ENCODE results near the gene CELF3. TPM values are rescaled to one million over a fixed set of nuclear protein-coding genes. Genes with fewer than 3 reads are reported as not detected.
"Not testable (repeated sequence)": the region's sequence is repeated elsewhere in the genome, so short reads cannot be mapped to it uniquely, and the experiment has no call there.

The CELF3 gene
- total and polyA plus RNA-seq, 8 donors = 0.73 to 39.1 (median 1.2) TPM; not detected in 1

GRCh38 chr1:151739590-151740355, 23.2 kb upstream of the CELF3 start:
- DNase-seq = peak; percentile 59 to 60
- Histone ChIP-seq H3K27me3 (no peaks in the 10 kb centered on the region), H3K4me1 (peaks cover 0 to 4% (median 0%) of the 10 kb centered on the region in 4 donors), H3K27ac (no peak overlapping the region), H3K4me3 (no peak overlapping the region), H3K9me3 (peaks cover 0 to 11% (median 9%) of the 10 kb centered on the region in 4 donors), H3K36me3 (no peaks in the 10 kb centered on the region)
- intact Hi-C loops (cut with DNase I; ENCODE audit: low total_unique reads) = loop anchor here (5.0 kb wide), 1 partner anchor 207 kb away; no protein-coding TSS in a partner anchor
- no peak for TF ChIP-seq POLR2AphosphoS5 (IDR thresholded peaks at IDR 0.05)
- TF ChIP-seq, protein P1, sequence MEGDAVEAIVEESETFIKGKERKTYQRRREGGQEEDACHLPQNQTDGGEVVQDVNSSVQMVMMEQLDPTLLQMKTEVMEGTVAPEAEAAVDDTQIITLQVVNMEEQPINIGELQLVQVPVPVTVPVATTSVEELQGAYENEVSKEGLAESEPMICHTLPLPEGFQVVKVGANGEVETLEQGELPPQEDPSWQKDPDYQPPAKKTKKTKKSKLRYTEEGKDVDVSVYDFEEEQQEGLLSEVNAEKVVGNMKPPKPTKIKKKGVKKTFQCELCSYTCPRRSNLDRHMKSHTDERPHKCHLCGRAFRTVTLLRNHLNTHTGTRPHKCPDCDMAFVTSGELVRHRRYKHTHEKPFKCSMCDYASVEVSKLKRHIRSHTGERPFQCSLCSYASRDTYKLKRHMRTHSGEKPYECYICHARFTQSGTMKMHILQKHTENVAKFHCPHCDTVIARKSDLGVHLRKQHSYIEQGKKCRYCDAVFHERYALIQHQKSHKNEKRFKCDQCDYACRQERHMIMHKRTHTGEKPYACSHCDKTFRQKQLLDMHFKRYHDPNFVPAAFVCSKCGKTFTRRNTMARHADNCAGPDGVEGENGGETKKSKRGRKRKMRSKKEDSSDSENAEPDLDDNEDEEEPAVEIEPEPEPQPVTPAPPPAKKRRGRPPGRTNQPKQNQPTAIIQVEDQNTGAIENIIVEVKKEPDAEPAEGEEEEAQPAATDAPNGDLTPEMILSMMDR (IDR thresholded peaks at IDR 0.05) = no peak
- no peak for TF ChIP-seq EP300 (IDR thresholded peaks at IDR 0.05)
- no peak for TF ChIP-seq POLR2A (IDR thresholded peaks at IDR 0.05)
- WGBS, 5 donors = 20 to 38% (median 32%) methylated on average over 3 of the region's 3 CpGs

GRCh38 chr1:151737479-151737878, 20.9 kb upstream of the CELF3 start:
- no peak for TF ChIP-seq POLR2AphosphoS5 (IDR thresholded peaks at IDR 0.05)
- TF ChIP-seq, protein P1 (IDR thresholded peaks at IDR 0.05) = no peak
- TF ChIP-seq POLR2A (IDR thresholded peaks at IDR 0.05) = no peak
- no peak for TF ChIP-seq EP300 (IDR thresholded peaks at IDR 0.05)
- DNase-seq = no peak
- intact Hi-C loops (cut with DNase I; ENCODE audit: low total_unique reads) = loop anchor here (5.0 kb wide), 1 partner anchor 205 kb away; no protein-coding TSS in a partner anchor
- Histone ChIP-seq H3K4me3 (no peak overlapping the region), H3K4me1 (peaks cover 0 to 6% (median 0%) of the 10 kb centered on the region in 4 donors), H3K9me3 (peaks cover 0 to 11% (median 9%) of the 10 kb centered on the region in 4 donors), H3K36me3 (no peaks in the 10 kb centered on the region), H3K27ac (no peak overlapping the region), H3K27me3 (no peaks in the 10 kb centered on the region)

- Histone ChIP-seq H3K27ac (no peak overlapping the region), H3K9me3 (peaks cover 0 to 11% (median 9%) of the 10 kb centered on the region in 4 donors), H3K4me1 (peaks cover 0 to 6% (median 0%) of the 10 kb centered on the region in 4 donors), H3K36me3 (no peaks in the 10 kb centered on the region), H3K27me3 (no peaks in the 10 kb centered on the region), H3K4me3 (no peak overlapping the region)
- TF ChIP-seq POLR2AphosphoS5 (IDR thresholded peaks at IDR 0.05) = no peak
- intact Hi-C loops (cut with DNase I; ENCODE audit: low total_unique reads) = loop anchor here (5.0 kb wide), 1 partner anchor 205 kb away; no protein-coding TSS in a partner anchor
- WGBS, 5 donors = 78 to 87% (median 82%) methylated on average over 2 of the region's 2 CpGs
- no peak for DNase-seq
Observed at GRCh38 chr1:151737026-151737425, 20.4 kb upstream of the CELF3 start.

DNA sequence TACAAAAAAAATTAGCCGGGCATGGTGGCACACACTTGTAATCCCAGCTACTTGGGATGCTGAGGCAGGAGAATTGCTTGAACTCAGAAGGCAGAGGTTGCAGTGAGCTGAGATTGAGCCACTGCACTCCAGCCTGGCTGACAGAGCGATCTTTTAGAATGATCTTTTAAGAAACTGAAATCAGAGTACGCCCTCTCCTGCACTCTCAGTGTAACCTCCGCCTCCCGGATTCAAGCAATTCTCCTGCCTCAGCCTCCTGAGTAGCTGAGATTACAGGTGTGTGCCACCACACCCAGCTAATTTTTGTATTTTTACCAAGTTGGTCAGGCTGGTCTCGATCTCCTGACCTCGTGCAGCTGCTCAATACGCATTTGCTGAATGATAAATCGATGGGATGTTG, 17.4 kb upstream of the CELF3 start:
- Histone ChIP-seq H3K9me3 (peaks cover 0 to 11% (median 9%) of the 10 kb centered on the region in 4 donors), H3K4me1 (peaks cover 0 to 15% (median 5%) of the 10 kb centered on the region in 4 donors)
- not testable (repeated sequence) for H3K27me3 ChIP-seq, H3K36me3 ChIP-seq, DNase-seq, H3K4me3 ChIP-seq, H3K27ac ChIP-seq
- intact Hi-C loops (cut with DNase I; ENCODE audit: low total_unique reads) = loop anchor here (5.0 kb wide), 1 partner anchor 137 kb away; no protein-coding TSS in a partner anchor
- WGBS, 5 donors = 91 to 96% (median 93%) methylated on average over 9 of the region's 9 CpGs

DNA sequence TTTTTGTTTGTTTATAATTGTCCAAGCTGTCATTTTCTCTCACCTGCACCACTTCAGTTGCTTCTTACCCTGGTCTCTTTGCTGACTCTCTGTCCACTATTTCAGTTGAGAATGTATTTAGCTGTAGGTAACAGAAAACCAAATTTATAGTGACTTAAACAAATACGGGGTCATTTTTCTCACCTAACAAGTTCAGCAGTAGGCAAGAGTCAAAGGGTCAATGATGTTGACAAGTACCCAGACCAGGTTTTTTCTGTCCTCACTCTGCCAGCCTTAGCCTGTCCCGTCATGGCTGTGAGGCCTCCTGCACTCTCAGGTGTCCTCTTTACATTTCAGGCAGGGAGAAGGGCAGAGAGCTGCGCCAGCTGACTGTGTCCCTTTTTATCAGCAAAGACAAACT, 16.5 kb upstream of the CELF3 start:
- no peaks in the 10 kb centered on the region for H3K36me3 ChIP-seq
- intact Hi-C loops (cut with DNase I; ENCODE audit: low total_unique reads) = loop anchor here (5.0 kb wide), 1 partner anchor 136 kb away; no protein-coding TSS in a partner anchor
- H3K4me3 ChIP-seq = no peak overlapping the region
- H3K27me3 ChIP-seq = peaks cover 0 to 3% (median 0%) of the 10 kb centered on the region in 3 donors
- peaks cover 0 to 11% (median 9%) of the 10 kb centered on the region in 4 donors for H3K9me3 ChIP-seq
- no peak for DNase-seq
- H3K4me1 ChIP-seq = peaks cover 0 to 15% (median 5%) of the 10 kb centered on the region in 4 donors
- no peak overlapping the region for H3K27ac ChIP-seq
- TF ChIP-seq EP300 (IDR thresholded peaks at IDR 0.05) (no peak), POLR2A (IDR thresholded peaks at IDR 0.05) (no peak), POLR2AphosphoS5 (IDR thresholded peaks at IDR 0.05) (no peak)
- TF ChIP-seq, protein P1 (IDR thresholded peaks at IDR 0.05) = no peak
- 37 to 67% (median 58%) methylated on average over 3 of the region's 3 CpGs for WGBS, 5 donors

Measured in stomach (tissue), 9 donors.